ENCODE measurements around the gene BCAS1.

- TF ChIP-seq, protein P1, sequence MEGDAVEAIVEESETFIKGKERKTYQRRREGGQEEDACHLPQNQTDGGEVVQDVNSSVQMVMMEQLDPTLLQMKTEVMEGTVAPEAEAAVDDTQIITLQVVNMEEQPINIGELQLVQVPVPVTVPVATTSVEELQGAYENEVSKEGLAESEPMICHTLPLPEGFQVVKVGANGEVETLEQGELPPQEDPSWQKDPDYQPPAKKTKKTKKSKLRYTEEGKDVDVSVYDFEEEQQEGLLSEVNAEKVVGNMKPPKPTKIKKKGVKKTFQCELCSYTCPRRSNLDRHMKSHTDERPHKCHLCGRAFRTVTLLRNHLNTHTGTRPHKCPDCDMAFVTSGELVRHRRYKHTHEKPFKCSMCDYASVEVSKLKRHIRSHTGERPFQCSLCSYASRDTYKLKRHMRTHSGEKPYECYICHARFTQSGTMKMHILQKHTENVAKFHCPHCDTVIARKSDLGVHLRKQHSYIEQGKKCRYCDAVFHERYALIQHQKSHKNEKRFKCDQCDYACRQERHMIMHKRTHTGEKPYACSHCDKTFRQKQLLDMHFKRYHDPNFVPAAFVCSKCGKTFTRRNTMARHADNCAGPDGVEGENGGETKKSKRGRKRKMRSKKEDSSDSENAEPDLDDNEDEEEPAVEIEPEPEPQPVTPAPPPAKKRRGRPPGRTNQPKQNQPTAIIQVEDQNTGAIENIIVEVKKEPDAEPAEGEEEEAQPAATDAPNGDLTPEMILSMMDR (IDR thresholded peaks at IDR 0.05) = no peak
- no peak for TF ChIP-seq POLR2A (IDR thresholded peaks at IDR 0.05)
- TF ChIP-seq POLR2AphosphoS5 (IDR thresholded peaks at IDR 0.05) = no peak
Observed at GRCh38 chr20:54102543-54102942, 32.1 kb upstream of the BCAS1 start.
